ENCODE measurements around the gene CRISPLD2.

GRCh38 chr16:84830765-84831384 lies 11.1 kb downstream of the CRISPLD2 start:
- TF ChIP-seq POLR2A (IDR thresholded peaks at IDR 0.05) (no peak), CTCF (IDR thresholded peaks at IDR 0.05) (no peak), EP300 (IDR thresholded peaks at IDR 0.05) (no peak)
